Karpas-422 (cell line): ENCODE results near the gene AGBL5. TPM values are rescaled to one million over a fixed set of nuclear protein-coding genes. Genes with fewer than 3 reads are reported as not detected.
"Not testable (repeated sequence)": the region's sequence is repeated elsewhere in the genome, so short reads cannot be mapped to it uniquely, and the experiment has no call there.

Experiments used
- DNase-seq: peaks from one replicate; pipeline ENCODE4 v3.0.0-alpha.2; 2015
- H2AFZ ChIP-seq: fragments of 200-600 bp; sonication (generic); 2 replicates; pipeline ENCODE4 v1.6.1; 2014; ENCODE audit warnings: antibody characterized with exemption, low read length, mixed read lengths
- H3K27ac ChIP-seq: fragments of 200-600 bp; sonication (generic); 2 replicates; pipeline ENCODE4 v1.5.1; 2014; ENCODE audit warnings: mild to moderate bottlenecking, low read length, moderate library complexity
- H3K27me3 ChIP-seq: fragments of 200-600 bp; sonication (generic); 2 replicates; pipeline ENCODE4 v1.6.1; 2014; ENCODE audit warnings: low read length, mixed read lengths
- H3K36me3 ChIP-seq: fragments of 200-600 bp; sonication (generic); 2 replicates; pipeline ENCODE4 v1.6.1; 2014; ENCODE audit warnings: low read length, mixed read lengths; ENCODE audit not compliant: insufficient read depth
- H3K4me1 ChIP-seq: fragments of 200-600 bp; sonication (generic); 2 replicates; pipeline ENCODE4 v1.6.1; 2014; ENCODE audit warnings: mild to moderate bottlenecking, low read length, mixed read lengths
- H3K4me2 ChIP-seq: fragments of 200-600 bp; sonication (generic); 2 replicates; pipeline ENCODE4 v1.6.1; 2014; ENCODE audit warnings: low read length, low read depth, mild to moderate bottlenecking; ENCODE audit not compliant: poor library complexity, severe bottlenecking
- H3K4me3 ChIP-seq: fragments of 200-600 bp; sonication (generic); 2 replicates; pipeline ENCODE4 v1.5.1; 2014; ENCODE audit warnings: mild to moderate bottlenecking, antibody characterized with exemption, low read length, mixed read lengths
- H3K79me2 ChIP-seq: fragments of 200-600 bp; sonication (generic); 2 replicates; pipeline ENCODE4 v1.6.1; 2014; ENCODE audit warnings: mild to moderate bottlenecking, low read length, mixed read lengths
- H3K9ac ChIP-seq: fragments of 200-600 bp; sonication (generic); 2 replicates; pipeline ENCODE4 v1.6.0; 2014; ENCODE audit warnings: low read length
- H3K9me2 ChIP-seq: fragments of 200-600 bp; sonication (generic), shearing (Covaris generic); replicated peaks from 2 replicates; pipeline ENCODE4 v1.6.0; 2014; ENCODE audit warnings: mild to moderate bottlenecking, low read length, moderate library complexity; ENCODE audit not compliant: insufficient read depth
- H3K9me3 ChIP-seq: fragments of 300-700, 200-600 bp; sonication (generic); 2 replicates; pipeline ENCODE4 v1.6.1; 2014; ENCODE audit warnings: low read length, mixed read lengths
- H4K20me1 ChIP-seq: fragments of 200-600 bp; sonication (generic); 2 replicates; pipeline ENCODE4 v1.6.1; 2014; ENCODE audit warnings: mild to moderate bottlenecking, antibody characterized with exemption, low read length, low read depth; ENCODE audit not compliant: insufficient read depth
- total RNA-seq: library from RNA; depleted of rRNA; stranded (reverse); fragments of >200 nt; shearing (Covaris generic); gene quantifications from 2 replicates; pipeline ENCODE4 v1.2.3, GENCODE V29; 2014; ENCODE audit warnings: low replicate concordance

The AGBL5 gene
- total RNA-seq, 1 experiment from 2014 or later: 35.7 TPM

DNA sequence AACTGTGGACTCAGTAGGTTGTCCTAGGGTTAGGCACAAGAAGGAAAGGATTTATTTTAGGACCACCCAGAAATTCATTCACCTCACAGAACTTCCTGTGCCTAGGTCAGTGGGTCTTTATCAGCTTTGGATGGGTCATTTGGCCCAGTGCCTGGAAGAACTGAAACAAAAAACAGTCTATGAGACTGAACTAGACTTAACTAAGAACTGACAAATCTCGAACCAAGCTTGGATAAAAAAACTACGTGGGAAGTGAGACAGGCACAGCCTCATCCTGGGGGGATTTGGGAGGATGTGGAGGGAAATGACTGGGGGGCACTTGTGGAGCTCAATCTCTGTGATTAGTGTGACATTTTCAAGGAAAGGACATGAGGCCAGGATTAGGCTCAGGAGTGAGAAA, 22.3 kb downstream of the AGBL5 start:
- Histone ChIP-seq H3K4me2 (no peak overlapping the region), H3K9ac (no peak overlapping the region), H2AFZ (no peak overlapping the region)

GRCh38 chr2:27074738-27075565, 23.5 kb downstream of the AGBL5 start:
- 0 out of 2 replicates have a peak overlapping the region, but pooled peaks have one; percentile 12 for H3K27ac ChIP-seq
- no peaks in the 10 kb centered on the region for H3K9me2 ChIP-seq
- no peaks in the 10 kb centered on the region for H3K27me3 ChIP-seq
- H3K36me3 ChIP-seq: peaks cover under 1% of the 10 kb centered on the region; the same call in 1 of the 2 replicates
- H3K9ac ChIP-seq: peak overlapping the region; percentile 23
- no peaks in the 10 kb centered on the region for H3K9me3 ChIP-seq
- peak; percentile 65 for DNase-seq
- H3K79me2 ChIP-seq: peaks cover 14% of the 10 kb centered on the region
- peak overlapping the region; percentile 16; the same call in 1 of the 2 replicates for H2AFZ ChIP-seq
- H3K4me2 ChIP-seq: peak overlapping the region; percentile 37
- no peak overlapping the region; the same call in 1 of the 2 replicates for H3K4me3 ChIP-seq
- H3K4me1 ChIP-seq: peaks cover 31% of the 10 kb centered on the region
- H4K20me1 ChIP-seq: no peaks in the 10 kb centered on the region; the same call in 1 of the 2 replicates

More for the DNA sequence above, 22.3 kb downstream of the AGBL5 start:
- Histone ChIP-seq H3K79me2 (peaks cover 26% of the 10 kb centered on the region), H3K27me3 (no peaks in the 10 kb centered on the region), H3K27ac (no peak overlapping the region), H3K9me2 (no peaks in the 10 kb centered on the region), H3K4me3 (no peak overlapping the region), H3K36me3 (peaks cover 12% of the 10 kb centered on the region; the same call in 1 of the 2 replicates), H4K20me1 (no peaks in the 10 kb centered on the region; the same call in 1 of the 2 replicates), H3K9me3 (no peaks in the 10 kb centered on the region), H3K4me1 (peaks cover 36% of the 10 kb centered on the region)
- DNase-seq: no peak

DNA sequence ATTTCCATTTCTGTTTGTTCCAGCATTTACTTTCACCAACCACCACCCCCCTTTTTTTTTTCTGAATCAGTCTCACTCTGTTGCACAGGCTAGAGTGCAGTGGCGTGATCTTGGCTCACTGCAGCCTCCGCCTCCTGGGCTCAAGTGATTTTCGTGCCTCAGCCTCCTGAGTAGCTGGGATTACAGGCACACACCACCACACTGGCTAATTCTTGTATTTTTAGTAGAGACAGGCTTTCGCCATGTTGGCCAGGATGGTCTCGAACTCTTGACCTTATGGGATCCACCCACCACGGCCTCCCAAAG, 24.1 kb downstream of the AGBL5 start:
- DNase-seq, H3K79me2 ChIP-seq, H3K9me3 ChIP-seq, H3K9me2 ChIP-seq, H3K27me3 ChIP-seq, H4K20me1 ChIP-seq, H3K36me3 ChIP-seq, H3K4me3 ChIP-seq: not testable (repeated sequence)
- H3K4me2 ChIP-seq: peak overlapping the region; percentile 37
- peak overlapping the region; percentile 23; the same call in 1 of the 2 replicates for H3K9ac ChIP-seq
- H2AFZ ChIP-seq: peak overlapping the region; percentile 16; the same call in 1 of the 2 replicates
- H3K4me1 ChIP-seq: peaks cover 25% of the 10 kb centered on the region
- H3K27ac ChIP-seq: 0 out of 2 replicates have a peak overlapping the region, but pooled peaks have one; percentile 12

DNA sequence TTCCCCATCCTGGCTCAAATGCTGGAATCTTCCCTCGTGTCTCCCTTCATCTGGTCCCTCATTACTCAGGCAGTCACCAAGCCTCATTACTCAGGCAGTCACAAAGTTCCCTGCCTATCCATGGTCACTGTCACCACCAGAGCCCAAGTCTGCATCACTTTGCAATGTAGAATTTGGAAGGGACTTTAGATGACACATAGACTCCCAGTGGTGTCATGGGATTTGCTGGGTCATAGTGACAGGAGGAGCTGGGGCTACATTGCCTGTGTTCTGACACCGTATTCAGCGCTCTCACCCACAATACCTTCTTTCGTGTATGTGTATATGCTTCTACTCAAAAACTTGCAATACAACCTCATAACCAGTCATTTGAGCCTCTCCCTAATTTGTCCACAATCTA, 24.9 kb downstream of the AGBL5 start:
- Histone ChIP-seq H3K27ac (no peak overlapping the region), H3K9ac (no peak overlapping the region), H2AFZ (no peak overlapping the region)

DNA sequence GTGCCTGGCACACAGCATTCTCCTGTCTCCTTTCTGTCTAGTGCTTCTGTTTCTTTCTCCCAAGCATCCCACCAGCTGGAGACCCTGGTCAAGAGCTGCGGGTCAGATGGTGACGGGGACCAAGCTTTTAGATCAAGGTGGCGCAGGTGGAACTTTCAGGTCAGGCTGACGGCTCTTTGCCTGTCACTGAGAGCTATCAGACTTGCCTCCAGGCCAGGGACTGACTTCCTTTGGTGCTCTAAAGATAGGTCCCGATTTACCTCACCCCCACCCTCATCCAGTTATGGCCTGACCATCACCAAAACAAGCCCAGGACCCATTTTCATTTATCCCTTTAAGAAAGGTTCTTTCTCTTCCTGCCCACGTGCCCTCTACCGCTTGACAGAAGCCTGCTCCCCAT, 25.8 kb downstream of the AGBL5 start:
- H3K36me3 ChIP-seq: no peaks in the 10 kb centered on the region
- H3K9ac ChIP-seq: no peak overlapping the region
- no peaks in the 10 kb centered on the region for H3K27me3 ChIP-seq
- H3K79me2 ChIP-seq: no peaks in the 10 kb centered on the region
- H3K9me2 ChIP-seq: no peaks in the 10 kb centered on the region
- no peaks in the 10 kb centered on the region for H3K9me3 ChIP-seq
- no peak overlapping the region for H3K27ac ChIP-seq
- H3K4me1 ChIP-seq: peaks cover 32% of the 10 kb centered on the region
- H4K20me1 ChIP-seq: no peaks in the 10 kb centered on the region
- no peak overlapping the region for H2AFZ ChIP-seq
- no peak overlapping the region for H3K4me2 ChIP-seq
- no peak overlapping the region for H3K4me3 ChIP-seq
- DNase-seq: no peak

More for the DNA sequence above, 24.9 kb downstream of the AGBL5 start:
- Histone ChIP-seq H3K9me2 (no peaks in the 10 kb centered on the region), H3K27me3 (no peaks in the 10 kb centered on the region), H3K4me1 (peaks cover 27% of the 10 kb centered on the region), H3K4me3 (no peak overlapping the region), H3K9me3 (no peaks in the 10 kb centered on the region), H3K36me3 (no peaks in the 10 kb centered on the region), H3K79me2 (peaks cover under 1% of the 10 kb centered on the region; the same call in 1 of the 2 replicates), H4K20me1 (no peaks in the 10 kb centered on the region), H3K4me2 (no peak overlapping the region)
- DNase-seq: no peak

DNA sequence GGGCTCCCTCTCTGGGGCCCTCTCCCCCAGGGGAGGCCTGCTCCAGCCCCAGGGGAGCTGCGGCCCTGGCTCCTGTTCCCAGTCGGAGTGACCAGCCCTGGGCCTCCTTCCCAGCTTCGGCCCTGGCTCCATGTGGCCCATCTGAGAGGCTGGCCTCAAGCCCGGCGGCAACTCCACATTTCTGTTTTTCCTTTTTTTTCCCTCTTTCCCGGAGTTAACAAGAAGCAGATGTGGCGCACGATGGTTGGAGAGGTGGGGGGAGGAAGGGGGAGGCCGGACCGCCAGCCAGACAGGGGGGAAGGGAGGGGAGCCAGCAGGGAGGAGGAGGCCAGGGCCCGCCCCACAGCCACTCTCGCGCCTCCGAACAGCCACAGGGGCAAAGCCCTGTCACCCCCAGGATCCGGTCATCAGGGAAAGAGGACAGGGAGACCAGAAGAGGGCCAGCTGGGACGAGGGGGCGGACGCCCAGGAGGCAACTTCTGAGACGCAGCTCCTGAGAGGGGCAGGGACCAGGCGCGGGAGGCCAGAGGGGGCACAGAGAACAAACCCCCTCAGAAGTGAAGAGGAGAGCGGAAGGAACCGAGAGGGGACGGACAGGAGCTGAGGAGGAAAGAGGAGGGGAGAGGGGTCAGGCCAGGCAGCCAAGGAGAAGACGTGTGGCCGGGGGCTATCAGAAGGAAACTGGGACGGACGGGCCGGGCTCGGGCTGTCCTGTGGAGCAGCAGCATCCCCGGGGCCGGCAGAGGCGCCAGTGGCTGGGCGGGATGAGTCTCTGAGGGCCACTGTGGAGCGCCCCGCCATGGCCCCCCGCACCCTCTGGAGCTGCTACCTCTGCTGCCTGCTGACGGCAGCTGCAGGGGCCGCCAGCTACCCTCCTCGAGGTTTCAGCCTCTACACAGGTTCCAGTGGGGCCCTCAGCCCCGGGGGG, 27.1 kb downstream of the AGBL5 start, which contains the start of gene EMILIN1:
EMILIN1 (plus strand) TSS at position 349 of the 928 bp plus-strand sequence; CDS start at position 800, 451 bp downstream.
- H3K36me3 ChIP-seq: no peaks in the 10 kb centered on the region
- H3K79me2 ChIP-seq: no peaks in the 10 kb centered on the region
- H3K9me2 ChIP-seq: no peaks in the 10 kb centered on the region
- H3K4me1 ChIP-seq: peaks cover 29% of the 10 kb centered on the region
- no peaks in the 10 kb centered on the region for H4K20me1 ChIP-seq
- no peak for DNase-seq
- H3K4me3 ChIP-seq: no peak within 1 kb of the TSS
- H3K27ac ChIP-seq: no peak within 1 kb of the TSS
- no peaks in the 10 kb centered on the region for H3K9me3 ChIP-seq
- H3K4me2 ChIP-seq: no peak within 1 kb of the TSS
- H3K27me3 ChIP-seq: no peaks in the 10 kb centered on the region
- H3K9ac ChIP-seq: no peak within 1 kb of the TSS
- H2AFZ ChIP-seq: no peak within 1 kb of the TSS

GRCh38 chr2:27079233-27080139, 28.0 kb downstream of the AGBL5 start:
- Histone ChIP-seq H3K36me3 (no peaks in the 10 kb centered on the region), H3K9me2 (no peaks in the 10 kb centered on the region), H3K27me3 (no peaks in the 10 kb centered on the region), H3K4me2 (no peak overlapping the region), H3K4me1 (peaks cover 29% of the 10 kb centered on the region), H3K9ac (no peak overlapping the region), H3K79me2 (no peaks in the 10 kb centered on the region), H3K9me3 (no peaks in the 10 kb centered on the region), H3K27ac (no peak overlapping the region), H4K20me1 (no peaks in the 10 kb centered on the region), H2AFZ (no peak overlapping the region), H3K4me3 (no peak overlapping the region)
- no peak for DNase-seq
